ENCODE measurements around the gene SPEG.

DNA sequence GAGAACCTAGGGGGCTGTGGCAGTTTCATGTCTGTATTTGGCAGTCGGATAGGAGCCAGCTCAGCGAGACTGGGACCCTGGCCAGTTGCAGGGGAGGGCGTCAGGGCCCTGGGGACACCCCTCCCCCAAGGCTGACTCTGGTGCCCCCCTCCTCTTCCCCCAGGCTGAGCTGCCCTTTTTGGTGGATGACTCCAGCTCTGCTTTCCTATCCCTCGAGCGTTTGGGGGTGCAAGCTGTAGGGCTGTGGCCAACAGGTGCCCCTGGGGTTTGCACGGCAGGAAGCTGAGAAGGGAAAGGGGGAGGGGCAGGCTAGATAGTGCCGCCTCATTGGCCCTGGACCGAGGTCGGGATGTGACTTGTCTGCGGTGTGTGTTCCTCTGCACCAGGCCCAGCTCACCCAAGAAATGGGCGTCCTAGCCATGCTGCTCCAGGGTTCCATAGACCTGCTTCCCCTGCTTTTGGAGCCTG is 26.4 kb downstream of the SPEG start:
- TF ChIP-seq, protein P1, sequence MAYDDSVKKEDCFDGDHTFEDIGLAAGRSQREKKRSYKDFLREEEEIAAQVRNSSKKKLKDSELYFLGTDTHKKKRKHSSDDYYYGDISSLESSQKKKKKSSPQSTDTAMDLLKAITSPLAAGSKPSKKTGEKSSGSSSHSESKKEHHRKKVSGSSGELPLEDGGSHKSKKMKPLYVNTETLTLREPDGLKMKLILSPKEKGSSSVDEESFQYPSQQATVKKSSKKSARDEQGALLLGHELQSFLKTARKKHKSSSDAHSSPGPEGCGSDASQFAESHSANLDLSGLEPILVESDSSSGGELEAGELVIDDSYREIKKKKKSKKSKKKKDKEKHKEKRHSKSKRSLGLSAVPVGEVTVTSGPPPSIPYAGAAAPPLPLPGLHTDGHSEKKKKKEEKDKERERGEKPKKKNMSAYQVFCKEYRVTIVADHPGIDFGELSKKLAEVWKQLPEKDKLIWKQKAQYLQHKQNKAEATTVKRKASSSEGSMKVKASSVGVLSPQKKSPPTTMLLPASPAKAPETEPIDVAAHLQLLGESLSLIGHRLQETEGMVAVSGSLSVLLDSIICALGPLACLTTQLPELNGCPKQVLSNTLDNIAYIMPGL (CRISPR knock-in tag; IDR thresholded peaks at IDR 0.05): no peak
- TF ChIP-seq NR3C1 (CRISPR knock-in tag; conservative IDR thresholded peaks at IDR 0.05; ENCODE audit: low read depth): no peak
- TF ChIP-seq, protein P2, sequence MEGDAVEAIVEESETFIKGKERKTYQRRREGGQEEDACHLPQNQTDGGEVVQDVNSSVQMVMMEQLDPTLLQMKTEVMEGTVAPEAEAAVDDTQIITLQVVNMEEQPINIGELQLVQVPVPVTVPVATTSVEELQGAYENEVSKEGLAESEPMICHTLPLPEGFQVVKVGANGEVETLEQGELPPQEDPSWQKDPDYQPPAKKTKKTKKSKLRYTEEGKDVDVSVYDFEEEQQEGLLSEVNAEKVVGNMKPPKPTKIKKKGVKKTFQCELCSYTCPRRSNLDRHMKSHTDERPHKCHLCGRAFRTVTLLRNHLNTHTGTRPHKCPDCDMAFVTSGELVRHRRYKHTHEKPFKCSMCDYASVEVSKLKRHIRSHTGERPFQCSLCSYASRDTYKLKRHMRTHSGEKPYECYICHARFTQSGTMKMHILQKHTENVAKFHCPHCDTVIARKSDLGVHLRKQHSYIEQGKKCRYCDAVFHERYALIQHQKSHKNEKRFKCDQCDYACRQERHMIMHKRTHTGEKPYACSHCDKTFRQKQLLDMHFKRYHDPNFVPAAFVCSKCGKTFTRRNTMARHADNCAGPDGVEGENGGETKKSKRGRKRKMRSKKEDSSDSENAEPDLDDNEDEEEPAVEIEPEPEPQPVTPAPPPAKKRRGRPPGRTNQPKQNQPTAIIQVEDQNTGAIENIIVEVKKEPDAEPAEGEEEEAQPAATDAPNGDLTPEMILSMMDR (IDR thresholded peaks at IDR 0.05): no peak
- no peak for TF ChIP-seq SP1 (CRISPR knock-in tag; conservative IDR thresholded peaks at IDR 0.05)
- no peak for TF ChIP-seq NR2C2 (CRISPR knock-in tag; IDR thresholded peaks at IDR 0.05)
- TF ChIP-seq, protein P3, sequence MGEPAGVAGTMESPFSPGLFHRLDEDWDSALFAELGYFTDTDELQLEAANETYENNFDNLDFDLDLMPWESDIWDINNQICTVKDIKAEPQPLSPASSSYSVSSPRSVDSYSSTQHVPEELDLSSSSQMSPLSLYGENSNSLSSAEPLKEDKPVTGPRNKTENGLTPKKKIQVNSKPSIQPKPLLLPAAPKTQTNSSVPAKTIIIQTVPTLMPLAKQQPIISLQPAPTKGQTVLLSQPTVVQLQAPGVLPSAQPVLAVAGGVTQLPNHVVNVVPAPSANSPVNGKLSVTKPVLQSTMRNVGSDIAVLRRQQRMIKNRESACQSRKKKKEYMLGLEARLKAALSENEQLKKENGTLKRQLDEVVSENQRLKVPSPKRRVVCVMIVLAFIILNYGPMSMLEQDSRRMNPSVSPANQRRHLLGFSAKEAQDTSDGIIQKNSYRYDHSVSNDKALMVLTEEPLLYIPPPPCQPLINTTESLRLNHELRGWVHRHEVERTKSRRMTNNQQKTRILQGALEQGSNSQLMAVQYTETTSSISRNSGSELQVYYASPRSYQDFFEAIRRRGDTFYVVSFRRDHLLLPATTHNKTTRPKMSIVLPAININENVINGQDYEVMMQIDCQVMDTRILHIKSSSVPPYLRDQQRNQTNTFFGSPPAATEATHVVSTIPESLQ (CRISPR knock-in tag; IDR thresholded peaks at IDR 0.05): no peak
- TF ChIP-seq TP53 (CRISPR knock-in tag; IDR thresholded peaks at IDR 0.05): no peak
- no peak for TF ChIP-seq CBFB (CRISPR knock-in tag; IDR thresholded peaks at IDR 0.05; ENCODE audit: low read depth)
- no peak for TF ChIP-seq ATF3 (CRISPR knock-in tag; conservative IDR thresholded peaks at IDR 0.05)
- no peak for TF ChIP-seq ZNF317 (CRISPR knock-in tag; IDR thresholded peaks at IDR 0.05; ENCODE audit: borderline replicate concordance, low read depth)
- TF ChIP-seq ETV6 (CRISPR knock-in tag; IDR thresholded peaks at IDR 0.05): no peak
- TF ChIP-seq ZNF121 (CRISPR knock-in tag; IDR thresholded peaks at IDR 0.05): no peak
- no peak for TF ChIP-seq MAX (CRISPR knock-in tag; IDR thresholded peaks at IDR 0.05)
- TF ChIP-seq, protein P4, sequence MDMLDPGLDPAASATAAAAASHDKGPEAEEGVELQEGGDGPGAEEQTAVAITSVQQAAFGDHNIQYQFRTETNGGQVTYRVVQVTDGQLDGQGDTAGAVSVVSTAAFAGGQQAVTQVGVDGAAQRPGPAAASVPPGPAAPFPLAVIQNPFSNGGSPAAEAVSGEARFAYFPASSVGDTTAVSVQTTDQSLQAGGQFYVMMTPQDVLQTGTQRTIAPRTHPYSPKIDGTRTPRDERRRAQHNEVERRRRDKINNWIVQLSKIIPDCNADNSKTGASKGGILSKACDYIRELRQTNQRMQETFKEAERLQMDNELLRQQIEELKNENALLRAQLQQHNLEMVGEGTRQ (CRISPR knock-in tag; IDR thresholded peaks at IDR 0.05): no peak
